Measurements from ENCODE around the gene INPP4A. TPM values are rescaled to one million over a fixed set of nuclear protein-coding genes. Genes with fewer than 3 reads are reported as not detected.

Gene INPP4A
- polyA plus RNA-seq, 1 donor (not counting 4 experiments of a cell fraction or from before 2014, with no cell fraction given): 10.7 TPM

DNA sequence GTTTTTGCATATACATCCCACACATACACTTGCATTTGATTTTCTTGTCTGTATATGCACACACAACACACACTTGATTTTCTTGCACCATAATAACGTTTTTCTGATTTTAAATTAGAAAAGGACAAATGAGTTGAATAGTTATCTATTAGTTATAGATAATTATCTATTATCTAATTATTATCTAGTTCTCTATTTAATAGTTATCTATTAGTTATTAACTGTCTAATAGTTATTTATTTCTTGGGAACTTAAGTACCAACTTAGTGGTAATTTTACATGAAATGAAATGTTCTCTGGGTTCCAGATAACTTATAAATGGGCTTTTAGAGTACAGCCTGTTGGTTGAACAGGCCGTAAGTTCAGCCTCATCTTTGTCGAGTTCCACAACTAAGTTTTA lies 23.0 kb downstream of the INPP4A start:
- peaks cover 6% of the 10 kb centered on the region for H4K20me1 ChIP-seq (ENCODE audit: control insufficient read depth, extremely low read depth, insufficient read depth, low read length)
- no peaks in the 10 kb centered on the region for H3K9me3 ChIP-seq (ENCODE audit: control insufficient read depth, low read depth, low read length)
- H3K4me3 ChIP-seq (ENCODE audit: control insufficient read depth in 2 of 3, extremely low read depth in 1 of 3, insufficient read depth in 2 of 3, low read depth in 1 of 3, low read length in 3 of 3): no peak overlapping the region
- H3K9me1 ChIP-seq (ENCODE audit: control insufficient read depth, extremely low read depth, insufficient read depth, low read length): peaks cover 2% of the 10 kb centered on the region
- no peak overlapping the region for H2AFZ ChIP-seq (ENCODE audit: control insufficient read depth, low read length)
- H3K4me1 ChIP-seq (ENCODE audit: control insufficient read depth, extremely low read depth, insufficient read depth, low read length): peaks cover 9% of the 10 kb centered on the region
- no peaks in the 10 kb centered on the region for H3K36me3 ChIP-seq (ENCODE audit: control insufficient read depth in 2 of 2, extremely low read depth in 1 of 2, insufficient read depth in 2 of 2, low read length in 2 of 2)
- dilution Hi-C loops (cut with MboI; ENCODE audit: extremely low pct_ligation_motif_present, low sequenced_read_pairs): no loop called here
- DNase-seq (ENCODE audit: low read depth, low spot score) (no peak), FAIRE-seq (no peak)
- no peak overlapping the region for H3K9ac ChIP-seq (ENCODE audit: control insufficient read depth, extremely low read depth, insufficient read depth, low read length)
- H3K79me2 ChIP-seq (ENCODE audit: control insufficient read depth, insufficient read depth, low read length): peaks cover 23% of the 10 kb centered on the region
- H3K4me2 ChIP-seq (ENCODE audit: control insufficient read depth, extremely low read depth, insufficient read depth, low read depth, low read length): no peak overlapping the region
- H3K27ac ChIP-seq (ENCODE audit: control insufficient read depth, insufficient read depth, low read length): no peak overlapping the region
- no peaks in the 10 kb centered on the region for H3K27me3 ChIP-seq (ENCODE audit: control insufficient read depth, extremely low read depth, insufficient read depth, low read length)
- no peak for TF ChIP-seq EZH2 (IDR thresholded peaks at IDR 0.05; ENCODE audit: low read length)
- TF ChIP-seq, protein P1, sequence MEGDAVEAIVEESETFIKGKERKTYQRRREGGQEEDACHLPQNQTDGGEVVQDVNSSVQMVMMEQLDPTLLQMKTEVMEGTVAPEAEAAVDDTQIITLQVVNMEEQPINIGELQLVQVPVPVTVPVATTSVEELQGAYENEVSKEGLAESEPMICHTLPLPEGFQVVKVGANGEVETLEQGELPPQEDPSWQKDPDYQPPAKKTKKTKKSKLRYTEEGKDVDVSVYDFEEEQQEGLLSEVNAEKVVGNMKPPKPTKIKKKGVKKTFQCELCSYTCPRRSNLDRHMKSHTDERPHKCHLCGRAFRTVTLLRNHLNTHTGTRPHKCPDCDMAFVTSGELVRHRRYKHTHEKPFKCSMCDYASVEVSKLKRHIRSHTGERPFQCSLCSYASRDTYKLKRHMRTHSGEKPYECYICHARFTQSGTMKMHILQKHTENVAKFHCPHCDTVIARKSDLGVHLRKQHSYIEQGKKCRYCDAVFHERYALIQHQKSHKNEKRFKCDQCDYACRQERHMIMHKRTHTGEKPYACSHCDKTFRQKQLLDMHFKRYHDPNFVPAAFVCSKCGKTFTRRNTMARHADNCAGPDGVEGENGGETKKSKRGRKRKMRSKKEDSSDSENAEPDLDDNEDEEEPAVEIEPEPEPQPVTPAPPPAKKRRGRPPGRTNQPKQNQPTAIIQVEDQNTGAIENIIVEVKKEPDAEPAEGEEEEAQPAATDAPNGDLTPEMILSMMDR (optimal IDR thresholded peaks at IDR 0.05 in 1 of 3, IDR thresholded peaks at IDR 0.05 in 1 of 3, conservative IDR thresholded peaks at IDR 0.05 in 1 of 3; ENCODE audit: extremely low read depth in 1 of 3, insufficient read depth in 2 of 3, low read length in 3 of 3): no peak

DNA sequence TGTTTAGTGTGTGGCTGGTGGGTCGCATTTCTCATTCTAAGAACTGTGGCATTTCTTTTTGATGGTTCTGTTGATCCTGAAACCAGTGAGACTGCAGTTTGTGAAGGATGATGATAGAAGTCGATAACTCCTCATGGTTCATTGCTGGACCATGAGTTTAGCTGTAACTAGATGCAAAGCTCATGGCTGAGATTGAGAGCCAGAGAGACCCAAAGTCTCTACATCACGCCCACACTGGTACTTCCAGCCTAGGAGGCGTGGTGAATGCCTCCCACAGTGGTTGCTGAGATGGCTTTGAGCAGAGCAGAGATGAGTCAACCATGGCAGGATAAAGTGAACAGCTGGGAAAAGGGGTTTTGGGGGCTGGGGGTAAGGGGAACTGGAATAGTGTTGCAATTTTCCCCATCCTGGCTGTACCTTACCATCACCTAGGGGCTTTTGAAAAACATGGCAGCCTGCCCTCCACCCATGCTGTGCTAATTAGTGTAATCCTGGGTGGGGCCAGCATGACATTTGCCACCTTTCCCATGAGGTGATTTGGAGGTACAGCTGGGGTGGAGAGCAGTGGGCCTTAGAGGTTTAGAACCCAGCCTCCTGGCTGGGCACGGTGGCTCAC lies 24.1 kb downstream of the INPP4A start:
- dilution Hi-C loops (cut with MboI; ENCODE audit: extremely low pct_ligation_motif_present, low sequenced_read_pairs): no loop called here

More for the DNA sequence above, 24.1 kb downstream of the INPP4A start:
- Histone ChIP-seq H3K9me3 (ENCODE audit: control insufficient read depth, low read depth, low read length) (no peaks in the 10 kb centered on the region), H3K36me3 (ENCODE audit: control insufficient read depth in 2 of 2, extremely low read depth in 1 of 2, insufficient read depth in 2 of 2, low read length in 2 of 2) (no peaks in the 10 kb centered on the region), H3K9me1 (ENCODE audit: control insufficient read depth, extremely low read depth, insufficient read depth, low read length) (peaks cover 2% of the 10 kb centered on the region), H3K4me3 (ENCODE audit: control insufficient read depth in 2 of 3, extremely low read depth in 1 of 3, insufficient read depth in 2 of 3, low read depth in 1 of 3, low read length in 3 of 3) (no peak overlapping the region), H3K79me2 (ENCODE audit: control insufficient read depth, insufficient read depth, low read length) (peaks cover 19% of the 10 kb centered on the region), H3K4me1 (ENCODE audit: control insufficient read depth, extremely low read depth, insufficient read depth, low read length) (peaks cover 9% of the 10 kb centered on the region), H3K27ac (ENCODE audit: control insufficient read depth, insufficient read depth, low read length) (no peak overlapping the region), H3K9ac (ENCODE audit: control insufficient read depth, extremely low read depth, insufficient read depth, low read length) (no peak overlapping the region), H4K20me1 (ENCODE audit: control insufficient read depth, extremely low read depth, insufficient read depth, low read length) (peaks cover 6% of the 10 kb centered on the region), H3K27me3 (ENCODE audit: control insufficient read depth, extremely low read depth, insufficient read depth, low read length) (no peaks in the 10 kb centered on the region), H3K4me2 (ENCODE audit: control insufficient read depth, extremely low read depth, insufficient read depth, low read depth, low read length) (no peak overlapping the region), H2AFZ (ENCODE audit: control insufficient read depth, low read length) (no peak overlapping the region)
- FAIRE-seq (no peak), DNase-seq (ENCODE audit: low read depth, low spot score) (no peak)
- TF ChIP-seq, protein P1 (optimal IDR thresholded peaks at IDR 0.05 in 1 of 3, IDR thresholded peaks at IDR 0.05 in 1 of 3, conservative IDR thresholded peaks at IDR 0.05 in 1 of 3; ENCODE audit: extremely low read depth in 1 of 3, insufficient read depth in 2 of 3, low read length in 3 of 3): no peak
- no peak for TF ChIP-seq EZH2 (IDR thresholded peaks at IDR 0.05; ENCODE audit: low read length)
